Neural cell (in vitro differentiated cells): ENCODE measurements around the gene TRPM2. TPM values are rescaled to one million over a fixed set of nuclear protein-coding genes. Genes with fewer than 3 reads are reported as not detected.

ENCODE experiments used
- H2AFZ ChIP-seq: fragments of 200-600, 300-800 bp; sonication (generic), shearing (Covaris generic); 2 replicates; pipeline ENCODE4 v1.6.0; 2014; ENCODE audit warnings: low read depth, mild to moderate bottlenecking, antibody characterized with exemption, low read length, moderate library complexity
- H3F3A ChIP-seq: fragments of 200-600 bp; shearing (Covaris generic); 2 replicates; pipeline ENCODE4 v1.6.1; 2016; ENCODE audit warnings: mild to moderate bottlenecking, moderate library complexity, mixed read lengths, antibody characterized with exemption, low read length; ENCODE audit not compliant: insufficient read depth, poor library complexity, severe bottlenecking
- H3K27ac ChIP-seq: fragments of 200-600, 300-800 bp; sonication (generic), shearing (Covaris generic); 2 replicates; pipeline ENCODE4 v1.5.1; 2014; ENCODE audit warnings: mild to moderate bottlenecking, low read length, moderate library complexity
- H3K27me3 ChIP-seq: fragments of 300-800, 200-600 bp; sonication (generic), shearing (Covaris generic); 2 replicates; pipeline ENCODE4 v1.6.0; 2014; ENCODE audit warnings: mild to moderate bottlenecking, low read depth, low read length, moderate library complexity; ENCODE audit not compliant: insufficient read depth
- H3K36me3 ChIP-seq: fragments of 300-800, 200-600 bp; sonication (generic), shearing (Covaris generic); 2 replicates; pipeline ENCODE4 v1.5.1; 2014; ENCODE audit warnings: mild to moderate bottlenecking, antibody characterized with exemption, low read length, moderate library complexity; ENCODE audit not compliant: insufficient read depth
- H3K4me2 ChIP-seq: fragments of 300-800, 200-600 bp; sonication (generic), shearing (Covaris generic); 2 replicates; pipeline ENCODE4 v1.6.0; 2014; ENCODE audit warnings: mild to moderate bottlenecking, low read length
- H3K4me3 ChIP-seq: fragments of 300-800, 200-600 bp; sonication (generic), shearing (Covaris generic); 2 replicates; pipeline ENCODE4 v1.5.1; 2014; ENCODE audit warnings: mild to moderate bottlenecking, low read length, moderate library complexity
- H3K79me2 ChIP-seq: fragments of 200-600 bp; shearing (Covaris generic); replicated peaks from 2 replicates; pipeline ENCODE4 v1.6.0; 2014; ENCODE audit warnings: mild to moderate bottlenecking, low read length, moderate library complexity; ENCODE audit not compliant: insufficient read depth
- H3K9ac ChIP-seq: fragments of 300-800, 200-600 bp; sonication (generic), shearing (Covaris generic); 2 replicates; pipeline ENCODE4 v1.6.1; 2016; ENCODE audit warnings: mild to moderate bottlenecking, low read length, mixed read lengths
- H3K9me2 ChIP-seq: fragments of 200-600 bp; shearing (Covaris generic); 2 replicates; pipeline ENCODE4 v1.6.1; 2016; ENCODE audit warnings: mild to moderate bottlenecking, low read length, mixed read lengths; ENCODE audit not compliant: insufficient read depth
- H3K9me3 ChIP-seq: fragments of 200-600, 300-800 bp; sonication (generic), shearing (Covaris generic); 2 replicates; pipeline ENCODE4 v1.6.1; 2016; ENCODE audit warnings: mild to moderate bottlenecking, mixed run types, low read length, moderate library complexity, mixed read lengths
- H4K20me1 ChIP-seq: fragments of 200-600 bp; shearing (Covaris generic); 2 replicates; pipeline ENCODE4 v1.6.1; 2016; ENCODE audit warnings: mild to moderate bottlenecking, mixed run types; ENCODE audit not compliant: insufficient read depth
- CTCF ChIP-seq: fragments of 450-650 bp; IDR thresholded peaks from 2 replicates; pipeline ENCODE4 v1.5.1; 2014; ENCODE audit warnings: antibody characterized with exemption, mild to moderate bottlenecking, moderate library complexity; ENCODE audit not compliant: poor library complexity, severe bottlenecking
- EP300 ChIP-seq: fragments of 450-650 bp; conservative IDR thresholded peaks from 2 replicates; pipeline ENCODE4 v1.6.1; 2014; ENCODE audit warnings: antibody characterized with exemption, mild to moderate bottlenecking, moderate library complexity; ENCODE audit not compliant: poor library complexity, severe bottlenecking
- EZH2 ChIP-seq: fragments of 200-600, 300-800 bp; shearing (Covaris generic), sonication (generic); IDR thresholded peaks from 2 replicates; pipeline ENCODE4 v1.6.1; 2014; ENCODE audit warnings: antibody characterized with exemption, low read length, borderline replicate concordance, mild to moderate bottlenecking; ENCODE audit not compliant: insufficient read depth, poor library complexity, severe bottlenecking
- RAD21 ChIP-seq: fragments of 450-650 bp; conservative IDR thresholded peaks from 2 replicates; pipeline ENCODE4 v1.6.1; 2014; ENCODE audit warnings: antibody characterized with exemption, mild to moderate bottlenecking, moderate library complexity
- REST ChIP-seq: IDR thresholded peaks from 2 replicates; pipeline ENCODE4 v1.6.1; 2012; ENCODE audit warnings: borderline replicate concordance
- SMC3 ChIP-seq: fragments of 450-650 bp; conservative IDR thresholded peaks from 2 replicates; pipeline ENCODE4 v1.6.1; 2014; ENCODE audit warnings: antibody characterized with exemption, mild to moderate bottlenecking, moderate library complexity; ENCODE audit not compliant: poor library complexity
- TAF1 ChIP-seq: IDR thresholded peaks from 2 replicates; pipeline ENCODE4 v1.6.1; 2012; ENCODE audit warnings: low read depth
- polyA plus RNA-seq: library from polyadenylated mRNA; depleted of rRNA; stranded (reverse); fragments of >200 nt; gene quantifications from 2 replicates; pipeline ENCODE4 v1.2.3, GENCODE V29; 2014

Gene TRPM2
- polyA plus RNA-seq, 1 donor from 2014 or later: 0.14 TPM

- TF ChIP-seq EZH2: no peak
- TF ChIP-seq REST: no peak
- no peak for TF ChIP-seq EP300
- TF ChIP-seq TAF1: no peak
- Histone ChIP-seq H3K79me2 (no peaks in the 10 kb centered on the region), H3K9me2 (no peaks in the 10 kb centered on the region), H3K4me3 (no peak overlapping the region), H3K9me3 (no peaks in the 10 kb centered on the region), H3K4me2 (no peak overlapping the region), H3K9ac (no peak overlapping the region), H4K20me1 (no peaks in the 10 kb centered on the region), H3K27me3 (peaks cover 35% of the 10 kb centered on the region), H2AFZ (no peak overlapping the region), H3K36me3 (no peaks in the 10 kb centered on the region), H3K27ac (no peak overlapping the region), H3F3A (no peaks in the 10 kb centered on the region)
Measured at GRCh38 chr21:44349416-44349846, 4.0 kb upstream of the TRPM2 start.

GRCh38 chr21:44349847-44350772 lies 3.3 kb upstream of the TRPM2 start:
- Histone ChIP-seq H3K4me2 (no peak overlapping the region), H2AFZ (no peak overlapping the region), H3K9me2 (no peaks in the 10 kb centered on the region), H3K4me3 (no peak overlapping the region), H3K27me3 (peaks cover 35% of the 10 kb centered on the region), H3K27ac (no peak overlapping the region), H3K9ac (no peak overlapping the region), H3K79me2 (no peaks in the 10 kb centered on the region), H3F3A (no peaks in the 10 kb centered on the region), H4K20me1 (no peaks in the 10 kb centered on the region), H3K9me3 (no peaks in the 10 kb centered on the region), H3K36me3 (no peaks in the 10 kb centered on the region)
- TF ChIP-seq REST: no peak
- TF ChIP-seq EZH2: no peak
- no peak for TF ChIP-seq TAF1
- TF ChIP-seq SMC3: no peak
- TF ChIP-seq RAD21: no peak
- no peak for TF ChIP-seq CTCF
